ENCODE results near the gene CEP104. TPM values are rescaled to one million over a fixed set of nuclear protein-coding genes. Genes with fewer than 3 reads are reported as not detected.

Gene CEP104
- total and polyA plus RNA-seq, 10 of the 15 experiments (the other 5 are each of a cell fraction or from before 2014, with no cell fraction given) = 7.2 to 34.8 (median 19.3) TPM

DNA sequence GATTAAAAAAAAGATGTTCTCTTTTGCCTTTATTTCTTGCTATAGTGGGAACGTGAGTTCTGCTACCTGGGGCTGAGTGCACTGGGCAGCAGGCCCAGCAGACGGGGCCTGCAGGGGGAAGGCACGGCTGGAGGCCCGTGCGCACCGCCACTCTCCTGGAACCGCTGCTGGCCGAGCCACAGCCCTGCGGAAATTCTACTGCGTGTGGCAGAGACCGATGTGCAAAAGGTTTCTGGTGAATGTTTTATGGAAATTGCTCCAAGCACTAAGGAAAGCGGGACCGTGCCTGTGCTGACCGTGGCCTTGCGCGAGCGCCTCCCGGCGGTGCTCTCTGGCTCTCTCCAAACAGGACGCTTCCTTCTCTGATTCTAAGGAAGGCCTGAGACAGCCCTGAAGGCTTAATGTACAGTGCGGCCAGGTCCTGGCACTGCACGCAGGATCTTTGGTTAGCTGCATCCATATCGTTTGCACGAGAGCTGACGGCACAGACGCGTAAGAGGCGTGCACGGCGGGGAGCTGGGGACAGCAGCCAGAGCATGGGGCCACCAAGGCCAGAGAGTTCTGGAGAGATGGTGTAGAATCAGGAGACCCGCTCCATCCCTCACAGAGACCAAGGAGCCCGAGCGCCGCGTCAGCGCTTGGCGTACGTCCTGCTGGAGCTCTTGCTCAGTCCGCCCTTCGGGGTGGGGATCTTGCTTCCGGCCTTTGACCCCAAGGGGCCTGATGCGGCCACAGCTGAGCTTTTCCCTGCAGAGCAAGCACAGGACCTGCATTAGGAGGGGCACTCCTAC lies 42.0 kb downstream of the CEP104 start:
- Histone ChIP-seq H2AFZ (ENCODE audit: control insufficient read depth, low read depth, low read length) (no peak overlapping the region), H3K4me1 (ENCODE audit: control insufficient read depth, insufficient read depth, low read length) (no peaks in the 10 kb centered on the region)
- CTCF ChIA-PET = no interaction called here
- TF ChIP-seq BHLHE40 (IDR thresholded peaks at IDR 0.05; ENCODE audit: borderline replicate concordance in 1 of 2, low read depth in 2 of 2, low read length in 1 of 2) = no peak
- no peak for TF ChIP-seq SPI1 (IDR thresholded peaks at IDR 0.05; ENCODE audit: borderline replicate concordance, insufficient read depth, low read depth, low read length)
- TF ChIP-seq POLR2A (IDR thresholded peaks at IDR 0.05; ENCODE audit: low read depth, low read length) = no peak
- TF ChIP-seq, protein P1, sequence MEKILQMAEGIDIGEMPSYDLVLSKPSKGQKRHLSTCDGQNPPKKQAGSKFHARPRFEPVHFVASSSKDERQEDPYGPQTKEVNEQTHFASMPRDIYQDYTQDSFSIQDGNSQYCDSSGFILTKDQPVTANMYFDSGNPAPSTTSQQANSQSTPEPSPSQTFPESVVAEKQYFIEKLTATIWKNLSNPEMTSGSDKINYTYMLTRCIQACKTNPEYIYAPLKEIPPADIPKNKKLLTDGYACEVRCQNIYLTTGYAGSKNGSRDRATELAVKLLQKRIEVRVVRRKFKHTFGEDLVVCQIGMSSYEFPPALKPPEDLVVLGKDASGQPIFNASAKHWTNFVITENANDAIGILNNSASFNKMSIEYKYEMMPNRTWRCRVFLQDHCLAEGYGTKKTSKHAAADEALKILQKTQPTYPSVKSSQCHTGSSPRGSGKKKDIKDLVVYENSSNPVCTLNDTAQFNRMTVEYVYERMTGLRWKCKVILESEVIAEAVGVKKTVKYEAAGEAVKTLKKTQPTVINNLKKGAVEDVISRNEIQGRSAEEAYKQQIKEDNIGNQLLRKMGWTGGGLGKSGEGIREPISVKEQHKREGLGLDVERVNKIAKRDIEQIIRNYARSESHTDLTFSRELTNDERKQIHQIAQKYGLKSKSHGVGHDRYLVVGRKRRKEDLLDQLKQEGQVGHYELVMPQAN (conservative IDR thresholded peaks at IDR 0.05) = no peak
- no peak for TF ChIP-seq TAF1 (IDR thresholded peaks at IDR 0.05; ENCODE audit: borderline replicate concordance, low read depth, low read length)
- TF ChIP-seq MTA3 (IDR thresholded peaks at IDR 0.05; ENCODE audit: borderline replicate concordance, low read length) = no peak
- TF ChIP-seq, protein P2, sequence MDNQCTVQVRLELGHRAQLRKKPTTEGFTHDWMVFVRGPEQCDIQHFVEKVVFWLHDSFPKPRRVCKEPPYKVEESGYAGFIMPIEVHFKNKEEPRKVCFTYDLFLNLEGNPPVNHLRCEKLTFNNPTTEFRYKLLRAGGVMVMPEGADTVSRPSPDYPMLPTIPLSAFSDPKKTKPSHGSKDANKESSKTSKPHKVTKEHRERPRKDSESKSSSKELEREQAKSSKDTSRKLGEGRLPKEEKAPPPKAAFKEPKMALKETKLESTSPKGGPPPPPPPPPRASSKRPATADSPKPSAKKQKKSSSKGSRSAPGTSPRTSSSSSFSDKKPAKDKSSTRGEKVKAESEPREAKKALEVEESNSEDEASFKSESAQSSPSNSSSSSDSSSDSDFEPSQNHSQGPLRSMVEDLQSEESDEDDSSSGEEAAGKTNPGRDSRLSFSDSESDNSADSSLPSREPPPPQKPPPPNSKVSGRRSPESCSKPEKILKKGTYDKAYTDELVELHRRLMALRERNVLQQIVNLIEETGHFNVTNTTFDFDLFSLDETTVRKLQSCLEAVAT (IDR thresholded peaks at IDR 0.05) = no peak
- TF ChIP-seq, protein P3, sequence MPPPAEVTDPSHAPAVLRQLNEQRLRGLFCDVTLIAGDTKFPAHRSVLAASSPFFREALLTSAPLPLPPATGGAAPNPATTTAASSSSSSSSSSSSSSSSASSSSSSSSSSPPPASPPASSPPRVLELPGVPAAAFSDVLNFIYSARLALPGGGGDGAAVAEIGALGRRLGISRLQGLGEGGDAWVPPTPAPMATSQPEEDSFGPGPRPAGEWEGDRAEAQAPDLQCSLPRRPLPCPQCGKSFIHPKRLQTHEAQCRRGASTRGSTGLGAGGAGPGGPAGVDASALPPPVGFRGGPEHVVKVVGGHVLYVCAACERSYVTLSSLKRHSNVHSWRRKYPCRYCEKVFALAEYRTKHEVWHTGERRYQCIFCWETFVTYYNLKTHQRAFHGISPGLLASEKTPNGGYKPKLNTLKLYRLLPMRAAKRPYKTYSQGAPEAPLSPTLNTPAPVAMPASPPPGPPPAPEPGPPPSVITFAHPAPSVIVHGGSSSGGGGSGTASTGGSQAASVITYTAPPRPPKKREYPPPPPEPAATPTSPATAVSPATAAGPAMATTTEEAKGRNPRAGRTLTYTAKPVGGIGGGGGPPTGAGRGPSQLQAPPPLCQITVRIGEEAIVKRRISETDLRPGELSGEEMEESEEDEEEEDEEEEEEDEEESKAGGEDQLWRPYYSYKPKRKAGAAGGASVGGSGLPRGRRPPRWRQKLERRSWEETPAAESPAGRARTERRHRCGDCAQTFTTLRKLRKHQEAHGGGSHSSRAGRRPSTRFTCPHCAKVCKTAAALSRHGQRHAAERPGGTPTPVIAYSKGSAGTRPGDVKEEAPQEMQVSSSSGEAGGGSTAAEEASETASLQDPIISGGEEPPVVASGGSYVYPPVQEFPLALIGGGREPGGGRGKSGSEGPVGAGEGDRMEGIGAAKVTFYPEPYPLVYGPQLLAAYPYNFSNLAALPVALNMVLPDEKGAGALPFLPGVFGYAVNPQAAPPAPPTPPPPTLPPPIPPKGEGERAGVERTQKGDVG (CRISPR knock-in tag; IDR thresholded peaks at IDR 0.05) = no peak
- TF ChIP-seq PAX5 (IDR thresholded peaks at IDR 0.05; ENCODE audit: borderline replicate concordance, low read depth, low read length) = no peak
- no peak for TF ChIP-seq CBX5 (IDR thresholded peaks at IDR 0.05; ENCODE audit: low read depth)
- TF ChIP-seq SMC3 (IDR thresholded peaks at IDR 0.05; ENCODE audit: borderline replicate concordance, low read length) = no peak
- TF ChIP-seq, protein P4, sequence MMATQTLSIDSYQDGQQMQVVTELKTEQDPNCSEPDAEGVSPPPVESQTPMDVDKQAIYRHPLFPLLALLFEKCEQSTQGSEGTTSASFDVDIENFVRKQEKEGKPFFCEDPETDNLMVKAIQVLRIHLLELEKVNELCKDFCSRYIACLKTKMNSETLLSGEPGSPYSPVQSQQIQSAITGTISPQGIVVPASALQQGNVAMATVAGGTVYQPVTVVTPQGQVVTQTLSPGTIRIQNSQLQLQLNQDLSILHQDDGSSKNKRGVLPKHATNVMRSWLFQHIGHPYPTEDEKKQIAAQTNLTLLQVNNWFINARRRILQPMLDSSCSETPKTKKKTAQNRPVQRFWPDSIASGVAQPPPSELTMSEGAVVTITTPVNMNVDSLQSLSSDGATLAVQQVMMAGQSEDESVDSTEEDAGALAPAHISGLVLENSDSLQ (IDR thresholded peaks at IDR 0.05) = no peak
- no peak for TF ChIP-seq BCL11A (IDR thresholded peaks at IDR 0.05; ENCODE audit: low read depth, low read length)
- TF ChIP-seq, protein P5, sequence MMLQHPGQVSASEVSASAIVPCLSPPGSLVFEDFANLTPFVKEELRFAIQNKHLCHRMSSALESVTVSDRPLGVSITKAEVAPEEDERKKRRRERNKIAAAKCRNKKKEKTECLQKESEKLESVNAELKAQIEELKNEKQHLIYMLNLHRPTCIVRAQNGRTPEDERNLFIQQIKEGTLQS (IDR thresholded peaks at IDR 0.05; ENCODE audit: borderline replicate concordance, extremely low read depth, low read depth, low read length) = no peak

More for the DNA sequence above, 42.0 kb downstream of the CEP104 start:
- intact Hi-C loops (cut with micrococcal nuclease; ENCODE audit: unreplicated experiment) (no loop called here), in situ Hi-C loops (cut with MboI) (no loop called here)
- ChIA-PET SMC1A (ENCODE audit: uncharacterized antibody, unreplicated experiment) (no interaction called here), RAD21 (ENCODE audit: unreplicated experiment) (no interaction called here), POLR2A (no interaction called here)
- no peak for ATAC-seq
- no peak overlapping the region for H3K27ac ChIP-seq (ENCODE audit: control insufficient read depth, insufficient read depth)
- no peaks in the 10 kb centered on the region for H3K36me3 ChIP-seq (ENCODE audit: control insufficient read depth in 2 of 2, insufficient read depth in 2 of 2, low read length in 1 of 2)
- H3K9me3 ChIP-seq (replicated peaks; ENCODE audit: control insufficient read depth, insufficient read depth, low read length) = no peaks in the 10 kb centered on the region
- no peaks in the 10 kb centered on the region for H3K79me2 ChIP-seq (ENCODE audit: control insufficient read depth, insufficient read depth, low read length)
- DNase-seq (ENCODE audit: low read depth, low spot score) = no peak
- H3K9ac ChIP-seq (ENCODE audit: control insufficient read depth, insufficient read depth, low read length) = no peak overlapping the region
- BruUV-seq (replicated peaks) = no TSS peak
- WGBS (ENCODE audit: insufficient coverage, insufficient replicate concordance, low lambda C conversion rate, missing lambda C conversion rate) = 97% methylated on average over 42 of the region's 42 CpGs
- H3K4me3 ChIP-seq = no peak overlapping the region
- no peaks in the 10 kb centered on the region for H4K20me1 ChIP-seq (ENCODE audit: control insufficient read depth, insufficient read depth)
- FAIRE-seq = no peak
- no peaks in the 10 kb centered on the region for H3K27me3 ChIP-seq (replicated peaks in 1 of 2; ENCODE audit: control insufficient read depth in 2 of 2, insufficient read depth in 2 of 2, low read length in 1 of 2)
- H3K4me2 ChIP-seq (ENCODE audit: control insufficient read depth, insufficient read depth) = no peak overlapping the region
